Keratinocyte (primary cell): Measurements from ENCODE around the gene PPP1R12A. TPM values are rescaled to one million over a fixed set of nuclear protein-coding genes. Genes with fewer than 3 reads are reported as not detected.
A peak's percentile ranks its signal among the peaks of the same experiment; 100 is the strongest.

Source experiments
- DNase-seq: peaks from one replicate; pipeline ENCODE4 v3.0.0-alpha.2; 2011; ENCODE audit warnings: low read depth, missing footprints, low spot score
- FAIRE-seq: peaks from 2 replicates; lab custom pipeline; 2011; peaks lifted over from hg19 to GRCh38; lab: Jason Lieb, UNC
- H2AFZ ChIP-seq: 2 replicates; pipeline ENCODE4 v1.6.0; 2012; ENCODE audit warnings: low read length, control low read depth, inconsistent platforms; ENCODE audit not compliant: control insufficient read depth
- H3K27ac ChIP-seq: 2 replicates; pipeline ENCODE4 v1.5.1; 2011; ENCODE audit warnings: low read length; ENCODE audit not compliant: control insufficient read depth, insufficient read depth
- H3K27me3 ChIP-seq: 3 replicates; pipeline ENCODE4 v1.6.0; 2011; ENCODE audit warnings: low read length; ENCODE audit not compliant: control insufficient read depth, insufficient read depth; ENCODE audit errors: extremely low read depth
- H3K36me3 ChIP-seq, 2 experiments: 2 replicates in 1 of 2; 3 replicates in 1 of 2; pipeline ENCODE4 v1.5.1; 2011; ENCODE audit warnings: low read length in 2 of 2, mild to moderate bottlenecking in 1 of 2; ENCODE audit not compliant: control insufficient read depth in 2 of 2, insufficient read depth in 2 of 2; ENCODE audit errors: extremely low read depth in 1 of 2
- H3K4me1 ChIP-seq: 3 replicates; pipeline ENCODE4 v1.5.1; 2011; ENCODE audit warnings: low read length; ENCODE audit not compliant: control insufficient read depth, insufficient read depth; ENCODE audit errors: extremely low read depth
- H3K4me2 ChIP-seq: 3 replicates; pipeline ENCODE4 v1.6.0; 2011; ENCODE audit warnings: low read depth, low read length; ENCODE audit not compliant: control insufficient read depth, insufficient read depth; ENCODE audit errors: extremely low read depth
- H3K4me3 ChIP-seq, 3 experiments: fragments of 200-600 bp in 1 of 3; sonication (generic) in 1 of 3; 2 replicates in 2 of 3; 3 replicates in 1 of 3; pipeline ENCODE4 v1.5.1; 2011 to 2016; ENCODE audit warnings: low read length in 3 of 3, mild to moderate bottlenecking in 3 of 3, control low read depth in 2 of 3, inconsistent platforms in 1 of 3, low read depth in 1 of 3, mixed read lengths in 1 of 3, mixed run types in 1 of 3, moderate library complexity in 1 of 3; ENCODE audit not compliant: control insufficient read depth in 2 of 3, insufficient read depth in 2 of 3; ENCODE audit errors: extremely low read depth in 1 of 3
- H3K79me2 ChIP-seq: 2 replicates; pipeline ENCODE4 v1.6.0; 2012; ENCODE audit warnings: low read length; ENCODE audit not compliant: control insufficient read depth, insufficient read depth
- H3K9ac ChIP-seq: 3 replicates; pipeline ENCODE4 v1.6.0; 2011; ENCODE audit warnings: low read length; ENCODE audit not compliant: control insufficient read depth, insufficient read depth; ENCODE audit errors: extremely low read depth
- H3K9me1 ChIP-seq: 3 replicates; pipeline ENCODE4 v1.6.0; 2011; ENCODE audit warnings: low read length; ENCODE audit not compliant: control insufficient read depth, insufficient read depth; ENCODE audit errors: extremely low read depth
- H3K9me3 ChIP-seq: 2 replicates; pipeline ENCODE4 v1.5.1; 2012; ENCODE audit warnings: low read depth, low read length; ENCODE audit not compliant: control insufficient read depth
- H4K20me1 ChIP-seq: 3 replicates; pipeline ENCODE4 v1.6.0; 2011; ENCODE audit warnings: low read length; ENCODE audit not compliant: control insufficient read depth, insufficient read depth; ENCODE audit errors: extremely low read depth
- EZH2 ChIP-seq: IDR thresholded peaks from one replicate; pipeline ENCODE4 v1.6.1; 2012; ENCODE audit warnings: inconsistent platforms, mild to moderate bottlenecking, low read length, moderate library complexity
- dilution Hi-C: fragments of 300-500 bp; cut with MboI; formaldehyde crosslinking; loops from one replicate; pipeline ENCODE4 v1.7.0; 2020; ENCODE audit warnings: low sequenced_read_pairs; ENCODE audit not compliant: extremely low pct_ligation_motif_present
- polyA minus RNA-seq, 3 experiments: library from RNA; depleted of rRNA, polyadenylated mRNA; stranded (reverse); fragments of >200 nt; gene quantifications; 1 replicate in 1 of 3; 2 replicates in 1 of 3; 3 replicates in 1 of 3; pipeline ENCODE4 v1.2.3, GENCODE V29; 2011
- polyA plus RNA-seq, 5 experiments: library from polyadenylated mRNA; depleted of rRNA in 3 of 5; stranded (reverse) in 3 of 5; stranded (forward) in 1 of 5; unstranded in 1 of 5; fragments of >200 nt; gene quantifications; 1 replicate in 1 of 5; 2 replicates in 3 of 5; 3 replicates in 1 of 5; pipeline versions ENCODE4 v1.2.1 to v1.2.3, GENCODE V29; 2011 to 2012; ENCODE audit warnings: missing spikeins in 2 of 5, low read depth in 1 of 5, low replicate concordance in 1 of 5
- TF ChIP-seq, protein P1 (sequence below), 3 experiments: IDR thresholded peaks in 1 of 3; conservative IDR thresholded peaks in 1 of 3; optimal IDR thresholded peaks in 1 of 3; 2 replicates in 2 of 3; 3 replicates in 1 of 3; pipeline versions ENCODE3 to v1.5.1; 2011; ENCODE audit warnings: low read length in 3 of 3, mild to moderate bottlenecking in 3 of 3, moderate library complexity in 2 of 3, control low read depth in 1 of 3, inconsistent platforms in 1 of 3; ENCODE audit not compliant: insufficient read depth in 2 of 3; ENCODE audit errors: extremely low read depth in 1 of 3

Gene PPP1R12A
- 23.8 to 45.2 TPM (median 42.4 TPM) in 3 replicates for polyA plus RNA-seq
- 276 TPM for polyA plus RNA-seq (2011; ENCODE audit: low read depth)
- polyA plus RNA-seq (2011; cell fraction: cytosol; rRNA removed) = 17.5 and 26.7 TPM in 2 replicates
- polyA plus RNA-seq (2011; cell fraction: nucleus; rRNA removed) = 39.5 and 59.5 TPM in 2 replicates
- polyA plus RNA-seq (2012; ENCODE audit: low replicate concordance) = 37.1 and 43.5 TPM in 2 replicates
- polyA minus RNA-seq = 24.4 to 74.1 TPM (median 37.9 TPM) in 3 replicates
- polyA minus RNA-seq (2011; cell fraction: cytosol; rRNA and poly(A)+ RNA removed) = 35.7 TPM
- 64.7 and 149 TPM in 2 replicates for polyA minus RNA-seq (2011; cell fraction: nucleus; rRNA and poly(A)+ RNA removed)

DNA sequence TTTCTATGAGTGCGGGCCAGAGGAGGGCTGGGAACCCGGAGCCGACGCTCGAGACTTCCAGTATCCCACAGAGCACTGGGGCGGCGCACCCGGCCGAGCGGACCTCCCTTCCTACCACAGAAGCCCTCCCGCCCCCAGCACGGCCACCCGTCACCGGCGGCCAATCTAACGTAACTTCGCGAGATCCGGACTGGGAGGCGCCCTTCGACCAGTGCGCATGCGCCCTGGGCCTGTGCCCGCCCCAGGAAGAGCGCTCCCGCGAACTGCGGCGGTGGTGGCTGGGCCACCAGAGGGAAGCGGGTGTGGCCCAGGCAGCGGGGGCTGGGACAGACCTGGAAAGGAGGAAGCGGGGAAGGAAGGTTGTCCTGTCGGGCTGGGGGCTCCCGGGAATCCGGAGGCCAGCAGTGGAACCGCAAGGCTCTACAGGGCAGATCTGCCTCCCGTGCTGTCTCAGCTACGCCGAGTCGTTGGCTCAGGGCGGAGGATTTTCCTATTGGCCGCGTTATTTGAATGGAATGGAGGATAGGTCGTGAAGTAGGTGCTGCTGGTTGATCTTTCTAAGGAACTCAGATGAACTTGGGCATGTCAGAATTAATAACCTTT lies at the start of gene PPP1R12A:
TSS of gene PPP1R12A (minus strand) at position 77 of the 603 bp plus-strand sequence. CDS start 166 bp downstream, outside the sequence.
- H3K9me1 ChIP-seq = no peaks in the 10 kb centered on the region
- peaks cover 16% of the 10 kb centered on the region for H3K4me1 ChIP-seq
- H3K27me3 ChIP-seq = no peaks in the 10 kb centered on the region
- peak within 1 kb of the TSS; percentile 99 for H2AFZ ChIP-seq
- dilution Hi-C loops = no loop called here
- H3K27ac ChIP-seq = peak within 1 kb of the TSS; percentile 95
- peaks cover 5% of the 10 kb centered on the region for H4K20me1 ChIP-seq
- H3K36me3 ChIP-seq = no peaks in the 10 kb centered on the region
- H3K4me3 ChIP-seq = peak within 1 kb of the TSS; percentile 82 to 99 (median 83)
- no peak for TF ChIP-seq EZH2
- TF ChIP-seq, protein P1, sequence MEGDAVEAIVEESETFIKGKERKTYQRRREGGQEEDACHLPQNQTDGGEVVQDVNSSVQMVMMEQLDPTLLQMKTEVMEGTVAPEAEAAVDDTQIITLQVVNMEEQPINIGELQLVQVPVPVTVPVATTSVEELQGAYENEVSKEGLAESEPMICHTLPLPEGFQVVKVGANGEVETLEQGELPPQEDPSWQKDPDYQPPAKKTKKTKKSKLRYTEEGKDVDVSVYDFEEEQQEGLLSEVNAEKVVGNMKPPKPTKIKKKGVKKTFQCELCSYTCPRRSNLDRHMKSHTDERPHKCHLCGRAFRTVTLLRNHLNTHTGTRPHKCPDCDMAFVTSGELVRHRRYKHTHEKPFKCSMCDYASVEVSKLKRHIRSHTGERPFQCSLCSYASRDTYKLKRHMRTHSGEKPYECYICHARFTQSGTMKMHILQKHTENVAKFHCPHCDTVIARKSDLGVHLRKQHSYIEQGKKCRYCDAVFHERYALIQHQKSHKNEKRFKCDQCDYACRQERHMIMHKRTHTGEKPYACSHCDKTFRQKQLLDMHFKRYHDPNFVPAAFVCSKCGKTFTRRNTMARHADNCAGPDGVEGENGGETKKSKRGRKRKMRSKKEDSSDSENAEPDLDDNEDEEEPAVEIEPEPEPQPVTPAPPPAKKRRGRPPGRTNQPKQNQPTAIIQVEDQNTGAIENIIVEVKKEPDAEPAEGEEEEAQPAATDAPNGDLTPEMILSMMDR (optimal IDR thresholded peaks at IDR 0.05 in 1 of 3, IDR thresholded peaks at IDR 0.05 in 1 of 3, conservative IDR thresholded peaks at IDR 0.05 in 1 of 3; ENCODE audit: extremely low read depth in 1 of 3, insufficient read depth in 2 of 3, low read length in 3 of 3) = peak in 1 of 3 experiments; percentile 6
- H3K9me3 ChIP-seq = no peaks in the 10 kb centered on the region
- peaks cover 62% of the 10 kb centered on the region for H3K79me2 ChIP-seq
- DNase-seq (peak; percentile 69), FAIRE-seq (no peak)
- H3K9ac ChIP-seq = peak within 1 kb of the TSS; percentile 95
- H3K4me2 ChIP-seq = peak within 1 kb of the TSS; percentile 80

GRCh38 chr12:79983986-79984620 lies 49.2 kb upstream of the PPP1R12A start:
- Histone ChIP-seq H3K36me3 (no peaks in the 10 kb centered on the region), H2AFZ (peak overlapping the region; percentile 79), H3K9me3 (no peaks in the 10 kb centered on the region), H3K27me3 (no peaks in the 10 kb centered on the region), H4K20me1 (no peaks in the 10 kb centered on the region), H3K27ac (peak overlapping the region; percentile 27), H3K4me1 (peaks cover 16% of the 10 kb centered on the region), H3K9ac (no peak overlapping the region), H3K4me2 (peak overlapping the region; percentile 59), H3K79me2 (no peaks in the 10 kb centered on the region), H3K9me1 (no peaks in the 10 kb centered on the region), H3K4me3 (no peak overlapping the region)
- DNase-seq = no peak
- no peak for TF ChIP-seq EZH2
- TF ChIP-seq, protein P1 (optimal IDR thresholded peaks at IDR 0.05 in 1 of 3, IDR thresholded peaks at IDR 0.05 in 1 of 3, conservative IDR thresholded peaks at IDR 0.05 in 1 of 3; ENCODE audit: extremely low read depth in 1 of 3, insufficient read depth in 2 of 3, low read length in 3 of 3) = no peak
- dilution Hi-C loops = no loop called here
- FAIRE-seq = peak; percentile 87
